ENCODE data around the gene TFAP2B.

DNA sequence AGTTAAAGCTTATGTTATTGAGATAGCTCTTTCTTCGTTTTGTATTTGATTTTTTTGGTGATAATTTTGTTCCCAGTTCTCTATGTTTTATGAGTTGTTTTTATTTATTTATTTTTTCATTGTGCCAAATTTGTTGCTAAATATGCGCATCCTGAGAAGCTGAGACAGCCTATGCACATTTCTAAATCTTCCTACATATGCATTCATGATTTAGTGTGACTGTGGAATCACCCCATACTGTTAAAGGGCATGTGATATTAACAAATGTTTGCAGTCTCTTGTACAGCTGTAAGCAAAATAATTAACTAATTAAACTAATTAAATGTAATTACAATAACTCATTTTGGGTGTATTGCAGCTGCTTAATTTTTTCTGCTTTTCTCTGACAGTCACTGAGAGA is 10.4 kb downstream of the TFAP2B start:
- TF ChIP-seq, protein P1, sequence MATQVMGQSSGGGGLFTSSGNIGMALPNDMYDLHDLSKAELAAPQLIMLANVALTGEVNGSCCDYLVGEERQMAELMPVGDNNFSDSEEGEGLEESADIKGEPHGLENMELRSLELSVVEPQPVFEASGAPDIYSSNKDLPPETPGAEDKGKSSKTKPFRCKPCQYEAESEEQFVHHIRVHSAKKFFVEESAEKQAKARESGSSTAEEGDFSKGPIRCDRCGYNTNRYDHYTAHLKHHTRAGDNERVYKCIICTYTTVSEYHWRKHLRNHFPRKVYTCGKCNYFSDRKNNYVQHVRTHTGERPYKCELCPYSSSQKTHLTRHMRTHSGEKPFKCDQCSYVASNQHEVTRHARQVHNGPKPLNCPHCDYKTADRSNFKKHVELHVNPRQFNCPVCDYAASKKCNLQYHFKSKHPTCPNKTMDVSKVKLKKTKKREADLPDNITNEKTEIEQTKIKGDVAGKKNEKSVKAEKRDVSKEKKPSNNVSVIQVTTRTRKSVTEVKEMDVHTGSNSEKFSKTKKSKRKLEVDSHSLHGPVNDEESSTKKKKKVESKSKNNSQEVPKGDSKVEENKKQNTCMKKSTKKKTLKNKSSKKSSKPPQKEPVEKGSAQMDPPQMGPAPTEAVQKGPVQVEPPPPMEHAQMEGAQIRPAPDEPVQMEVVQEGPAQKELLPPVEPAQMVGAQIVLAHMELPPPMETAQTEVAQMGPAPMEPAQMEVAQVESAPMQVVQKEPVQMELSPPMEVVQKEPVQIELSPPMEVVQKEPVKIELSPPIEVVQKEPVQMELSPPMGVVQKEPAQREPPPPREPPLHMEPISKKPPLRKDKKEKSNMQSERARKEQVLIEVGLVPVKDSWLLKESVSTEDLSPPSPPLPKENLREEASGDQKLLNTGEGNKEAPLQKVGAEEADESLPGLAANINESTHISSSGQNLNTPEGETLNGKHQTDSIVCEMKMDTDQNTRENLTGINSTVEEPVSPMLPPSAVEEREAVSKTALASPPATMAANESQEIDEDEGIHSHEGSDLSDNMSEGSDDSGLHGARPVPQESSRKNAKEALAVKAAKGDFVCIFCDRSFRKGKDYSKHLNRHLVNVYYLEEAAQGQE (IDR thresholded peaks at IDR 0.05; ENCODE audit: insufficient read depth in 1 of 2, low read depth in 2 of 2, low read length in 2 of 2): no peak
- TF ChIP-seq POLR2AphosphoS5 (IDR thresholded peaks at IDR 0.05; ENCODE audit: low read depth, low read length) (no peak), TAF1 (IDR thresholded peaks at IDR 0.05; ENCODE audit: borderline replicate concordance, insufficient read depth, low read length) (no peak), SIN3A (IDR thresholded peaks at IDR 0.05; ENCODE audit: borderline replicate concordance, insufficient read depth, low read length) (no peak)

Measured in PFSK-1 (cell line).